ENCODE data around the gene CD52.

GRCh38 chr1:26289158-26290059, 28.3 kb upstream of the CD52 start:
- TF ChIP-seq CTCF (optimal IDR thresholded peaks at IDR 0.05 in 1 of 3, IDR thresholded peaks at IDR 0.05 in 1 of 3, conservative IDR thresholded peaks at IDR 0.05 in 1 of 3; ENCODE audit: extremely low read depth in 1 of 3, insufficient read depth in 2 of 3, low read length in 3 of 3): no peak
- TF ChIP-seq EZH2 (IDR thresholded peaks at IDR 0.05; ENCODE audit: low read length): no peak
